ENCODE measurements around the gene STIM1.

The STIM1 gene

GRCh38 chr11:3920148-3920852, 64.8 kb downstream of the STIM1 start:
- peak; percentile 61 for DNase-seq (ENCODE audit: extremely low read depth, low read depth)

GRCh38 chr11:3922056-3922455, 66.6 kb downstream of the STIM1 start:
- no peak for TF ChIP-seq CTCF (IDR thresholded peaks at IDR 0.05; ENCODE audit: low read depth, low read length)
- no peak for DNase-seq (ENCODE audit: extremely low read depth, low read depth)

More at GRCh38 chr11:3920148-3920852, 64.8 kb downstream of the STIM1 start:
- TF ChIP-seq CTCF (IDR thresholded peaks at IDR 0.05; ENCODE audit: low read depth, low read length): no peak

GRCh38 chr11:3925513-3925912, 70.0 kb downstream of the STIM1 start:
- no peak for TF ChIP-seq CTCF (IDR thresholded peaks at IDR 0.05; ENCODE audit: low read depth, low read length)
- no peak for DNase-seq (ENCODE audit: extremely low read depth, low read depth)

- no peak for DNase-seq (ENCODE audit: extremely low read depth, low read depth)
- no peak for TF ChIP-seq CTCF (IDR thresholded peaks at IDR 0.05; ENCODE audit: low read depth, low read length)
Measured at GRCh38 chr11:3926458-3927095, 71.1 kb downstream of the STIM1 start.

GRCh38 chr11:3927129-3927796, 71.8 kb downstream of the STIM1 start:
- no peak for TF ChIP-seq CTCF (IDR thresholded peaks at IDR 0.05; ENCODE audit: low read depth, low read length)
- no peak for DNase-seq (ENCODE audit: extremely low read depth, low read depth)

- TF ChIP-seq CTCF (IDR thresholded peaks at IDR 0.05; ENCODE audit: low read depth, low read length): no peak
- no peak for DNase-seq (ENCODE audit: extremely low read depth, low read depth)
Measured at GRCh38 chr11:3929232-3929631, 73.8 kb downstream of the STIM1 start.

GRCh38 chr11:3929649-3930048, 74.2 kb downstream of the STIM1 start:
- no peak for TF ChIP-seq CTCF (IDR thresholded peaks at IDR 0.05; ENCODE audit: low read depth, low read length)

More at GRCh38 chr11:3929649-3930048, 74.2 kb downstream of the STIM1 start:
- DNase-seq (ENCODE audit: extremely low read depth, low read depth): no peak

All from AG09319 (cell line).